ENCODE data around the gene PIGA.

The PIGA gene

DNA sequence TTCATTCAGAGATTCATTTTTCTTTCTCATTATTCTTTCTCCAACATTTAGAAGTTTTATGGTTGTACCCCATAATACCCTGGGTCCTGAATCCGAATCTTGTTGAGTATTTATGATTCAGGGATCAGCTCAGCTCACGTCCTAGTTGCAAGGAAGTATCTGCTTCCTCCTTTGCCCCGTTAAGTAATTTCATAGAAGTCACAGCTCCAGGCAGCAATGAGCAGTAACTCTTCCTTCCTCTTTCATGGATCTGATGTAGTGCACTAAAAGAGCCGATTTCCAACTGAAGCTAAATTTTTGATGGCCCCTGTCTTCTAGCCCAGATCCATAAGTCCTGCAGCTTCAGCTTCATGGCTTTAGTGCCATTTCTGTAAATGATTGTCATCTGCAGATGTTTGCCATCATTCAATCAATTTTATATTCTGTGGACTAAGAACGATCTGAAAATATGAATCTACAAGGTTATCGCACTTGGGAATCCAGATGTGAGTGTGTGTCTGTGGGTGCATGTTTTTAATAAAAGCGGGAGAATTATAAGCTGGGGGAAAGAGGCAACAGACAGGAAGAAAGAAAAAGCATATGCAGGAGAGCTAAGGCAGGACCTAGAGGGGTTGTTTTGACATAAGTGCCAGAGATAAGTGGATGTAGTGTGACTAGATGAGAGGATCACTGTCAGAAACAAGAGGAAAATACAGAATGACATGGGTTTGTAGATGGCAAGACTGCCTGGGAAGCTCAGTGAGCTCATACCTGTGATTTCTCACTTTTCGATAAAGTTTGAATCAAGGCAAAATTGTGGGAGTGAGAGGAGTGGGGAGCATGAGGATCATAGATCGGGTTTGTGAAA lies 31.4 kb upstream of the PIGA start:
- CTCF ChIA-PET: interaction anchor here (0.7 to 1.9 kb wide), 2 partner anchors 17 to 18 kb away, joined by 3 to 8 read pairs; no protein-coding TSS in a partner anchor
- POLR2A ChIA-PET: no interaction called here
- no peak for DNase-seq (ENCODE audit: low read depth, low spot score)
- TF ChIP-seq, protein P1, sequence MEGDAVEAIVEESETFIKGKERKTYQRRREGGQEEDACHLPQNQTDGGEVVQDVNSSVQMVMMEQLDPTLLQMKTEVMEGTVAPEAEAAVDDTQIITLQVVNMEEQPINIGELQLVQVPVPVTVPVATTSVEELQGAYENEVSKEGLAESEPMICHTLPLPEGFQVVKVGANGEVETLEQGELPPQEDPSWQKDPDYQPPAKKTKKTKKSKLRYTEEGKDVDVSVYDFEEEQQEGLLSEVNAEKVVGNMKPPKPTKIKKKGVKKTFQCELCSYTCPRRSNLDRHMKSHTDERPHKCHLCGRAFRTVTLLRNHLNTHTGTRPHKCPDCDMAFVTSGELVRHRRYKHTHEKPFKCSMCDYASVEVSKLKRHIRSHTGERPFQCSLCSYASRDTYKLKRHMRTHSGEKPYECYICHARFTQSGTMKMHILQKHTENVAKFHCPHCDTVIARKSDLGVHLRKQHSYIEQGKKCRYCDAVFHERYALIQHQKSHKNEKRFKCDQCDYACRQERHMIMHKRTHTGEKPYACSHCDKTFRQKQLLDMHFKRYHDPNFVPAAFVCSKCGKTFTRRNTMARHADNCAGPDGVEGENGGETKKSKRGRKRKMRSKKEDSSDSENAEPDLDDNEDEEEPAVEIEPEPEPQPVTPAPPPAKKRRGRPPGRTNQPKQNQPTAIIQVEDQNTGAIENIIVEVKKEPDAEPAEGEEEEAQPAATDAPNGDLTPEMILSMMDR (IDR thresholded peaks at IDR 0.05; ENCODE audit: insufficient read depth, low read length, missing control alignments): no peak
- no peak overlapping the region for H3K4me3 ChIP-seq (ENCODE audit: low read depth, low read length)

GRCh38 chrX:15359701-15360100 lies 24.4 kb upstream of the PIGA start:
- no peak overlapping the region for H3K4me3 ChIP-seq (ENCODE audit: low read depth, low read length)
- ChIA-PET POLR2A (no interaction called here), CTCF (interaction anchor here (2.1 to 2.6 kb wide), 2 partner anchors 10 kb away, joined by 7 to 14 read pairs; no protein-coding TSS in a partner anchor)
- TF ChIP-seq, protein P1 (IDR thresholded peaks at IDR 0.05; ENCODE audit: insufficient read depth, low read length, missing control alignments): no peak
- no peak for DNase-seq (ENCODE audit: low read depth, low spot score)

- ChIA-PET CTCF (interaction anchor here (2.6 kb wide), 1 partner anchor 9 kb away, joined by 14 read pairs; no protein-coding TSS in a partner anchor), POLR2A (no interaction called here)
- H3K4me3 ChIP-seq (ENCODE audit: low read depth, low read length): no peak overlapping the region
- TF ChIP-seq, protein P1 (IDR thresholded peaks at IDR 0.05; ENCODE audit: insufficient read depth, low read length, missing control alignments): no peak
- DNase-seq (ENCODE audit: low read depth, low spot score): no peak
Observed at GRCh38 chrX:15358533-15358932, 23.2 kb upstream of the PIGA start.

- no peak for DNase-seq (ENCODE audit: low read depth, low spot score)
- no peak overlapping the region for H3K4me3 ChIP-seq (ENCODE audit: low read depth, low read length)
- TF ChIP-seq, protein P1 (IDR thresholded peaks at IDR 0.05; ENCODE audit: insufficient read depth, low read length, missing control alignments): no peak
- POLR2A ChIA-PET: no interaction called here
- CTCF ChIA-PET: interaction anchor here (11.6 kb wide), 1 partner anchor 112 kb away, joined by 309 read pairs; no protein-coding TSS in a partner anchor
Observed at GRCh38 chrX:15356444-15356843, 21.1 kb upstream of the PIGA start.

- no peak for DNase-seq (ENCODE audit: low read depth, low spot score)
- TF ChIP-seq, protein P1 (IDR thresholded peaks at IDR 0.05; ENCODE audit: insufficient read depth, low read length, missing control alignments): no peak
- no peak overlapping the region for H3K4me3 ChIP-seq (ENCODE audit: low read depth, low read length)
- ChIA-PET POLR2A (no interaction called here), CTCF (interaction anchor here (1.8 to 11.6 kb wide), 9 partner anchors 8 to 162 kb away, joined by 7 to 309 read pairs (median 12); no protein-coding TSS in a partner anchor)
Observed at GRCh38 chrX:15350329-15350996, 15.1 kb upstream of the PIGA start.

GRCh38 chrX:15349046-15349445 lies 13.7 kb upstream of the PIGA start:
- TF ChIP-seq, protein P1 (IDR thresholded peaks at IDR 0.05; ENCODE audit: insufficient read depth, low read length, missing control alignments): peak; percentile 20
- ChIA-PET CTCF (interaction anchor here (0.9 to 11.6 kb wide), 23 partner anchors 9 to 216 kb away, joined by 3 to 309 read pairs (median 7); no protein-coding TSS in a partner anchor), POLR2A (no interaction called here)
- H3K4me3 ChIP-seq (ENCODE audit: low read depth, low read length): no peak overlapping the region
- DNase-seq (ENCODE audit: low read depth, low spot score): no peak

Data from AG04449 (cell line).